Gastrocnemius medialis (tissue), 4 donors: ENCODE results near the gene MUC2. TPM values are rescaled to one million over a fixed set of nuclear protein-coding genes. Genes with fewer than 3 reads are reported as not detected.

Experiments
- ATAC-seq, 2 donors: fragments of 150-250 bp; one replicate each; pipeline ENCODE4 v1.9.1; 2016
- DNase-seq, 2 donors: peaks; one replicate each; pipeline ENCODE4 v3.0.0-alpha.2; 2019
- H3K27ac ChIP-seq, 4 donors: fragments of 200-600 bp; sonication (generic); 1 replicate in 1 of 4; 2 replicates in 3 of 4; pipeline ENCODE4 v1.5.1; 2016 to 2018; ENCODE audit warnings: mild to moderate bottlenecking in 2 of 4, moderate library complexity in 1 of 4
- H3K27me3 ChIP-seq, 3 donors: fragments of 200-600 bp; sonication (generic) in 2 of 3; 1 replicate in 1 of 3; 2 replicates in 2 of 3; pipeline versions ENCODE4 v1.5.1 to v1.6.0; 2016 to 2019; ENCODE audit warnings: mild to moderate bottlenecking in 1 of 3, moderate library complexity in 1 of 3
- H3K36me3 ChIP-seq, 2 donors: fragments of 200-600 bp; sonication (generic) in 1 of 2; one replicate each; pipeline ENCODE4 v1.5.1; 2017 to 2018
- H3K4me1 ChIP-seq, 2 donors: fragments of 200-600 bp; sonication (generic) in 1 of 2; one replicate each; pipeline ENCODE4 v1.5.1; 2016 to 2017; ENCODE audit warnings: mild to moderate bottlenecking in 2 of 2
- H3K4me3 ChIP-seq, 4 donors: fragments of 200-600 bp; sonication (generic) in 3 of 4; 1 replicate in 1 of 4; 2 replicates in 3 of 4; pipeline ENCODE4 v1.5.1; 2016 to 2019; ENCODE audit warnings: mild to moderate bottlenecking in 2 of 4
- H3K9me3 ChIP-seq, 3 donors: fragments of 200-600 bp; sonication (generic) in 2 of 3; 1 replicate in 1 of 3; 2 replicates in 2 of 3; pipeline ENCODE4 v1.5.1; 2016 to 2019
- POLR2A ChIP-seq, 2 donors: fragments of 450-650 bp; IDR thresholded peaks; one replicate each; pipeline ENCODE4 v1.6.1; 2017; ENCODE audit warnings: antibody characterized with exemption in 2 of 2, mild to moderate bottlenecking in 2 of 2, moderate library complexity in 2 of 2
- in situ Hi-C, 4 donors: fragments of 200-750 bp; cut with MboI; loops; one replicate each; pipeline versions ENCODE4 v1.15.0 to v1.8.0; 2017; ENCODE audit warnings: low sequenced_read_pairs in 4 of 4
- intact Hi-C: fragments of 100-400 bp; cut with DNase I; formaldehyde crosslinking; loops from one replicate; pipeline ENCODE4 v1.15.1; 2023; ENCODE audit warnings: low total_unique reads
- total RNA-seq, 4 donors: library from RNA; depleted of rRNA; stranded (reverse); fragments of >200 nt; gene quantifications; one replicate each; pipeline versions ENCODE4 v1.1.0 to v1.2.3, GENCODE V29; 2016
- TF ChIP-seq, protein P1 (sequence below), 5 experiments: fragments of 450-650 bp in 3 of 5; fragments of 200-600 bp in 2 of 5; sonication (generic) in 2 of 5; IDR thresholded peaks in 4 of 5; conservative IDR thresholded peaks in 1 of 5; 1 replicate in 4 of 5; 2 replicates in 1 of 5; pipeline ENCODE4 v1.5.1; 2016 to 2019; ENCODE audit warnings: antibody characterized with exemption in 5 of 5, mild to moderate bottlenecking in 3 of 5, moderate library complexity in 3 of 5

The MUC2 gene
- total RNA-seq, 4 donors from 2014 or later = 0.90 TPM; not detected in 3

GRCh38 chr11:1081601-1082311 is 7.1 kb downstream of the MUC2 start:
- no peak for TF ChIP-seq POLR2A (IDR thresholded peaks at IDR 0.05)
- TF ChIP-seq, protein P1, sequence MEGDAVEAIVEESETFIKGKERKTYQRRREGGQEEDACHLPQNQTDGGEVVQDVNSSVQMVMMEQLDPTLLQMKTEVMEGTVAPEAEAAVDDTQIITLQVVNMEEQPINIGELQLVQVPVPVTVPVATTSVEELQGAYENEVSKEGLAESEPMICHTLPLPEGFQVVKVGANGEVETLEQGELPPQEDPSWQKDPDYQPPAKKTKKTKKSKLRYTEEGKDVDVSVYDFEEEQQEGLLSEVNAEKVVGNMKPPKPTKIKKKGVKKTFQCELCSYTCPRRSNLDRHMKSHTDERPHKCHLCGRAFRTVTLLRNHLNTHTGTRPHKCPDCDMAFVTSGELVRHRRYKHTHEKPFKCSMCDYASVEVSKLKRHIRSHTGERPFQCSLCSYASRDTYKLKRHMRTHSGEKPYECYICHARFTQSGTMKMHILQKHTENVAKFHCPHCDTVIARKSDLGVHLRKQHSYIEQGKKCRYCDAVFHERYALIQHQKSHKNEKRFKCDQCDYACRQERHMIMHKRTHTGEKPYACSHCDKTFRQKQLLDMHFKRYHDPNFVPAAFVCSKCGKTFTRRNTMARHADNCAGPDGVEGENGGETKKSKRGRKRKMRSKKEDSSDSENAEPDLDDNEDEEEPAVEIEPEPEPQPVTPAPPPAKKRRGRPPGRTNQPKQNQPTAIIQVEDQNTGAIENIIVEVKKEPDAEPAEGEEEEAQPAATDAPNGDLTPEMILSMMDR (IDR thresholded peaks at IDR 0.05 in 4 of 5, conservative IDR thresholded peaks at IDR 0.05 in 1 of 5) = no peak
- no peaks in the 10 kb centered on the region for H3K4me1 ChIP-seq
- peaks cover 0 to 4% (median 0%) of the 10 kb centered on the region in 3 donors for H3K27me3 ChIP-seq
- in situ Hi-C loops = no loop called here
- no peaks in the 10 kb centered on the region for H3K36me3 ChIP-seq
- H3K9me3 ChIP-seq = no peaks in the 10 kb centered on the region
- H3K4me3 ChIP-seq = no peak overlapping the region
- ATAC-seq (no peak), DNase-seq (no peak)
- intact Hi-C loops = no loop called here
- no peak overlapping the region for H3K27ac ChIP-seq

DNA sequence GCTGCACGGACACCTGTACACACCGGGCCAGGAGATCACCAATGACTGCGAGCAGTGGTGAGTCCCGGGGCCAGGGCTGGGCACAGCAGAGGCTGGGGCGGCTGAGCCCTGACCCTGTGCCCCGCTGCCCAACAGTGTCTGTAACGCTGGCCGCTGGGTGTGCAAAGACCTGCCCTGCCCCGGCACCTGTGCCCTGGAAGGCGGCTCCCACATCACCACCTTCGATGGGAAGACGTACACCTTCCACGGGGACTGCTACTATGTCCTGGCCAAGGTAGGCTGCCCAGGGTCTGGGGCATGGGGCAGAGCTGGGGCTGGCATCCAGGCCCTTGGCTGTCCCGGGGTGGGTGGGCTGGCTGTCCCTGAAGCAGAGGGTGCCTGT is 7.7 kb downstream of the MUC2 start:
- no peak for TF ChIP-seq POLR2A (IDR thresholded peaks at IDR 0.05)
- TF ChIP-seq, protein P1 (IDR thresholded peaks at IDR 0.05 in 4 of 5, conservative IDR thresholded peaks at IDR 0.05 in 1 of 5) = no peak
- Histone ChIP-seq H3K4me3 (no peak overlapping the region), H3K4me1 (no peaks in the 10 kb centered on the region), H3K27ac (no peak overlapping the region), H3K9me3 (no peaks in the 10 kb centered on the region), H3K27me3 (peaks cover 0 to 4% (median 0%) of the 10 kb centered on the region in 3 donors), H3K36me3 (no peaks in the 10 kb centered on the region)
- ATAC-seq (no peak), DNase-seq (no peak)
- in situ Hi-C loops (no loop called here), intact Hi-C loops (no loop called here)

DNA sequence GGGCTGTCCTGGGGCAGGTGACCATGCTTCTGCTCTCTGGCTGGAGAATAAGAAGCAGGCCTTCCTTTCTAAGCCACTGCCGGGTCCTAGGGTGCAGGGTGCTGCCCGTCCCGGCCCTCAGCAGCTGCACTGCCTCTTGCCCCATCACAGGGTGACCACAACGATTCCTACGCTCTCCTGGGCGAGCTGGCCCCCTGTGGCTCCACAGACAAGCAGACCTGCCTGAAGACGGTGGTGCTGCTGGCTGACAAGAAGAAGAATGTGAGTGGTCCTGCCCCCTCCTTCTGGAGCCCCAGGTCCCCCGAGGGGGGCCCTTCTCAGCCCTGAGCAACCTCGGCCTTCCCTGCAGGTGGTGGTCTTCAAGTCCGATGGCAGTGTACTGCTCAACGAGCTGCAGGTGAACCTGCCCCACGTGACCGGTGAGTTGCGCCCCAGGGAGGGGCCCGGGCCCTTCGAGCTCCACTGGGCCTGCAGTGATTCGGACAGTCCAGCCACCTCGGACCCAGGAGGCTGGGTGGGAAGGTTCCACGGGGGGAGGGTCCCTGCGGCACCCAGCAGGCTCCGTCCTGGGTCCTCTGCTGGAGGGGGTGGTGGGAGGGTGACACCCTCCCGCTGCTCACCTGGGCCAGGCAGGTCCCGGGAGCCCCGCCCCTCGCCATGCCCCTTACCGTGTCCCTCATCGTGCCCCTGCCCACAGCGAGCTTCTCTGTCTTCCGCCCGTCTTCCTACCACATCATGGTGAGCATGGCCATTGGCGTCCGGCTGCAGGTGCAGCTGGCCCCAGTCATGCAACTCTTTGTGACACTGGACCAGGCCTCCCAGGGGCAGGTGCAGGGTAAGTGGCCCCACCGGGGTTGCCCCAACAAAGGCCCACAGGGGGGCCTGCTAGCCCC is 8.3 kb downstream of the MUC2 start:
- DNase-seq = no peak
- Histone ChIP-seq H3K36me3 (no peaks in the 10 kb centered on the region), H3K27me3 (peaks cover 0 to 4% (median 0%) of the 10 kb centered on the region in 3 donors), H3K4me1 (no peaks in the 10 kb centered on the region), H3K27ac (no peak overlapping the region), H3K4me3 (no peak overlapping the region), H3K9me3 (no peaks in the 10 kb centered on the region)
- ATAC-seq = no peak
- in situ Hi-C loops (no loop called here), intact Hi-C loops (no loop called here)
- TF ChIP-seq, protein P1 (IDR thresholded peaks at IDR 0.05 in 4 of 5, conservative IDR thresholded peaks at IDR 0.05 in 1 of 5) = no peak

- Histone ChIP-seq H3K9me3 (no peaks in the 10 kb centered on the region), H3K36me3 (no peaks in the 10 kb centered on the region), H3K27ac (no peak overlapping the region), H3K4me1 (no peaks in the 10 kb centered on the region), H3K27me3 (peaks cover 0 to 4% (median 0%) of the 10 kb centered on the region in 3 donors), H3K4me3 (no peak overlapping the region)
- in situ Hi-C loops (no loop called here), intact Hi-C loops (no loop called here)
- ATAC-seq (no peak), DNase-seq (no peak)
- no peak for TF ChIP-seq POLR2A (IDR thresholded peaks at IDR 0.05)
- TF ChIP-seq, protein P1 (IDR thresholded peaks at IDR 0.05 in 4 of 5, conservative IDR thresholded peaks at IDR 0.05 in 1 of 5) = no peak
These were observed 9.2 kb downstream of the MUC2 start for GRCh38 chr11:1083621-1084551.
